NOMO-1 treated with DMSO at 0.1 percent for 48 hours (cell line): ENCODE data around the gene MPPED2.
"Not testable (repeated sequence)": the region's sequence is repeated elsewhere in the genome, so short reads cannot be mapped to it uniquely, and the experiment has no call there.

Source experiments
- DNase-seq: peaks from one replicate; lab custom pipeline; 2025; ENCODE audit not compliant: unreplicated experiment; lab: John Stamatoyannopoulos, UW

MPPED2 gene

DNA sequence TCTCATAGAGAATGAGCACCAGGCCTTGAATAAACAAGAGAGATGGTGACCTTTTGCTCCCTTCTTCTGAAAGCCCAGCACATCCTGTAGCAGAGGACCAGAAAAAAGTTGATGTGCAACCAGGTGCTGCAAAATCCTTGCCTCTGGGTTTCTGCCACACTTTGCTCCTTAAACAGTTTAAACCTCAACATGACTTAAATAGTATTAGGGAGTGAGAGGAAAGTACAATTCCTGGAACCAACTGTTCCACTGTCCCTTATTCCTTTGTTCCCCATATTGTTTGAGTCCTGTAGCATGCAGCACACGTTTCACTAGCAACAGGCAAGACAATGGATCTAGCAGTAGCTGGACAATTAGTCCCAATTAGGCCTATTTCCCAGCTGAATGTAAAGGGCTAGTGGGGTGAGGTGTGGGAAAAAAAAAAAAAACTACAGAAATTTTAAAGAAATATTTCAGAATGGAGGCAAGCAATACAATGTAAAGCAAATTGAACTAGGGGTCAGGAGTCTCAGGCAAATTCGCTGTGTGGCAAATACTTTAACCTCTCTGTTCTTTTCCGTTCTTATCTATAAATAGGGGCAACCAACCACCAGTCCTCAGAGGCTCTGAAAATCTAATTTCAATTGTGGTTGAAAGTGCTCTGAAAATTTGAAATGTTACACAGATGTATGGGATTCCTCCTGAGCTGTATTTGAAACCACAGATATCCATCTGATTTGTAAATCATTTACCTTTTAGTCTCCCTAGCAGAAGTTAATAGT lies 6.6 kb downstream of the MPPED2 start:
- DNase-seq, result no peak

DNA sequence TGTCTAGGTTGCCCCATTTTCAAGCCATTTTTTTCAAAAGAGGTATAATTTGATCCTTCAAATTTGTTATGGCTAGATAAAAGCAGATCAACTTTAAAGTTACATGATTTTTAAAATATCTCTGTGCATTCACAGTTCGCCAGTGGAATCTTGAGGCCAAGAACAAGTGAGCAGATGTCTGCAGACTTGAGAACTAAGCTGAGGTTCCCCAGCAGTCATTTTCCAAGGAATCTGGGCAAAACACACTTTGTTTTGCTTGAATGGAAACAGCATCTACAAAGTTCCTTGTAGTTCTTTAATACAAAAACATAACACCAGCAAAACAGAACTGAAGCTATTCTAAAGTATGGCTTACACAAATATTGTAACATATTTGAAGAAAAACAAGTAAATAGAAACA lies 7.7 kb downstream of the MPPED2 start:
- no peak for DNase-seq

DNA sequence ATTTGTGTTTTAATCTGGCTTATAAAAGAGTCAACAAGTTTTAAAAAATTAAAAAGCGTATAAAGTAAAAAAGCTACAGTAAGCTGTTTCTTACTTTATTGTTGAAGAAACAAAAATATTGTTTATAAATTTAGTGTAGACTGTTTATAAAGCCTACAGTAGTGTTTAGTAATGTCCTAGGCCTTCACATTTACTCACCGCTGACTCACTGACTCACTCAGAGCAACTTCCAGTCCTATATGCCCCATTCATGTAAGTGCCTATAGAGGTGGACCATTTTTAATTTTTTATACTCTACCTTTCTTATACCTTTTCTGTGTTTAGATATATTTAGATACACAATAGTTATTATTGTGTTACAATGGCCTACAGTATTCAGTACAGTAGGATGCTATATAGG lies 12.2 kb downstream of the MPPED2 start:
- DNase-seq, result no peak

DNA sequence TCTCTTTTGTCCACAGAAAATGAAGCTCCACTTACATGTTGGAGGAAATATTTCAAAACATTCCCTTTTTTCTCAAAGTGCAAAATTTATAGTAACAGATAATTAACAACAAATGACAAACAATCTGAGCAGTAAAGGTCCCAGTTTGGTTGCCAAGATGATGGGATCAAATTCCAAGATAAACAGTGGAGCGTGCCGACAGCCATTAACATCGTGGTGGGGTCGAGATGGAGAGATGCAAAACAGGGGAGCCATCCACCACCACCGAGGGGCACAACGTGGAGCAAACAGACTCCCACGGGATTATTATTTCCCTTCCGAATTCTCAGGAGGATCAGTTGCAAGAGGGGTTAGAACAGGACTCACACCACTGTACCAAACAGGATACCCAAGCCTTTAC lies 17.2 kb downstream of the MPPED2 start:
- DNase-seq, result no peak

DNA sequence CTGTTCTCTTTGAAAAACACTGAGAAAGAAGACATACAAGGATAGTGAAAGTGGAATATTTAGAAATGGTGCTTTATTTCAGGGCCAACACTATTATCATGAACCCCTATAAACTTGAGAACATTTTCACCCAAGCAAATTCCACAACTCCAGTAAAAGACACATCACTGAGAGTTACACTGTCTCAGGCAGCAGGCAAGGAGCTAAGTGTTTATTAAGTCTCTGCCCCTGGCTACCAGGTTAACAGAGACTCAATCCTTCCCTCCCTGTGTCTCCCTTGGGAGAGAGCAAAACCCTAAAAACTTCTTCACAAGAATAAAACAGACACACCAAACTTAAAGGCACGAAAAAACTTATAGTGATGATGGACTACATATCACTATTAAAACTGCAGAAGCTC lies 18.5 kb downstream of the MPPED2 start:
- no peak for DNase-seq

DNA sequence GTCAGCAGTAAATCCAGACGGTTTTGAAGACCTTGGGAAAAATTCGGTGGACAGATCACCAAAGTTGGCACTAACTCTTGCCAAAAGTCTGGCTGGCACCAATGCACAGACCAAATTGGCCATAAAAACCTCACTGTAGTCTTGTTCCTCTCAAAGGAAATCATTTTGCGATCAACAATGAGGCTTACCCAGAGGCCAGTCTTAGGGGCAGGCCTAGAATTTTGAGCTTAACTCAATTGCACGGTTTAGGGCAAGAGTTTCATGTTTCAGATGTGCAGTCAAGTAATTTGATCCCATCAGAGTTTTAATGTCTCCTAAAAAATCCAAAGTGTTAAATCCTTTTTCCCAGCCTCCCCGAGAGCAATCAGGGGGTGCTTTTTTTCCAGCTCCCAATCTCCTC lies 19.0 kb downstream of the MPPED2 start:
- no peak for DNase-seq

DNA sequence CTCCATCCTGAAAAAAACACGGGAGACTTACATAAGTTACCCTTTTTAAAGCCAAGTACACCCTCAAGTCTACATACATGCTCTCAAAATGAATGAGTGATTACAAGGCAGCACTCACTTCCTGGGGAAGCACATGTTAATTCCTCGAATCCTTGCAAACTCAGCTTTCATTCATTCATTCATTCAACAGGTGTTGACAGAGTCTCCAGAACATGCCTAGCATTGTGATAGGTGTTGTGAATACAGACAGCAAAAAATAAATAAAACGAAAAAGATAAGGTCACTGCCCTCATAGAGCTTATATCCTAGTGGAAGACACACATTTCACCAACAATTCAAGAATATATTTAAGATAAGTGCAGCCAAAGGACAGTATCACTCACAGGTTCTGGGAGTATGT lies 19.7 kb downstream of the MPPED2 start:
- DNase-seq, result no peak

DNA sequence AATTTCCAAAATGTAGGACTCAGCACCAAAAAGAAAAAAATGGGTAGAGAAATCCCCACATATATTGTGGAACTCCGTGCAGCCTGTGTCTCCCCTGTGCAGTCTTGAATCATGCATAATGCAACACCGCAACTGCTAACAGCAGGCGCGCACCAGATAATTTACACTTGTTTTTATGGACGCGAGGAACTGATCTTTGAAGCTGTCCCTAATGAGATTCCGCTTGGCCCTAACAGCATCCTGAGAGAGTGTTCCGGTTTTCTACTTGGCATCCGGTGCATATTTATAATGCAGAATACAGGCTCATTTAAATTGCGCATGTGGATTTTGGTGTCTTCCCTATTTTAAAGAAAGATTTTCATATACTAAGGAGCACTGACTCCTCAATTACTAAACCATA lies 21.1 kb downstream of the MPPED2 start:
- no peak for DNase-seq

DNA sequence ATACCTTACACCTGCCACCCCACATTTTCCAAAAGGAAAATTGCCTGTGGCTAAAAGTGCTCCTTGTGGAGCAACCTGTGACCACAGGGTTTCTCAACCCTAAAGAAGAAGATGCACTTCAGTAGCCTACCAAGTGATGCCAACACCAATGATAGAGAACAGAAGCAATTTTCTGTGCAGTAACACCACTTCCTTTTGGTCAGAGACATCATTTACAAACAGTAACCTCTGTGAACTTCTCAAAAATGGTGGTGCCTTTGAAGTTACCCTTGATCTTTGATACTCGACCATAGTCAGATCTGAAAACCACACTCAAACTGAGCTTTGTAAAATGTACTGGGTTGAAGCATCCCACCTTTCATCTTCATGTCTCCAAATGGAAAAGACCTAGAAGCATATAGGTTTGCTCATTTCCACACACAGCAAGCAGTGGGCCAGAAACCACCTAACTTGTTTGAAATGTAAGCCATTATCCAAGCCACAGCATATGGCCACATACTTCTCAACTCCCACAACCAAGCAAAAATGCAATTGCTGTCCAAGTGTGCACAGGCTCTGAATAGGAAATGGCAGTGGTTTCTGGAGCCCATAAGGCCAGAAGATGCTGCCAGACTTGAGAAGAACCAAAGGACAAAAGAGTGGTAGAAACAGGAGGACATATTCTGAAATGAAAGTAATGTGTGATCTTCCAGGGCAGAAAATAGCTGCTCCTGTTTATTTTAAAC lies 24.3 kb downstream of the MPPED2 start:
- DNase-seq, result no peak

DNA sequence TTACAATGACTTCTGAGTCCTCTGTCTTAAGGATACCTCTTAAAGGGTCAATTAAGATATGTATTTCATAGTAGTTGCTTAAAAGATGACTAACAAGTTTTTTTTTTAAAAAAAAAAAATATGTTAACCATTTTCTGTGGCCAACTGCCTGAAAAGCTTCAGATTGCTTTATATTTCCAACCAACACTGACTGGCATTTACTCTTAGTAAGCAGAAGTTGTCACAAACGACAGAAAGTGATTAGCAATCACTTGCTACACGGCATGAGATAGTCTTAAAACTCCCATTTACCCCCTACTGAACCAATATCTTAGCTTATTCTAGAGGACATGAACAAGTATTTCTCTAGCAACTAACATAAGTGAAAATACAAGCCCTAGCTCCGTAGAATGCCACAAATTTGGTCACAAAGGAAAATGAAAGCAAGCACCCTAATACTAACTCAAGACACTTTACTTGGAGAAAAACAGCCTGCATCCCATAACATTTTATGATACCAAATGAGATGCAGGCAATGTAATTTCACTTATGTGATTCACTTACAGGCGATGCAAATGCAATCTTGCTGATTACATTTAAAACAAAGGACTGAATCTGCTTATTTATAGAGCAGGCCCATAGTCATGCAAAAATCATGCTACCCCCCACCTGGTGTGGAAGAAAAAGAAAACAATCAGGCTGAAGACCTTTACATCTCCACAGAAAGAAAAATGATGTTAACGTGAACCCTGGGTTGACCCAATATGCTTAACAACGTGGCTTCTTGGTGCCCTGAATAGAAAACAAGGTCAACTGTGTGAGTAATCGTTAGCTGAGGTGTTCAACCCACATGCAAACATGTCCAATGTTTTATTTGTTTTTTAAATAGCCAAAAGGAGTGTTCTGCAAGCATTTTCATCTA lies 25.7 kb downstream of the MPPED2 start:
- peak; percentile 4 for DNase-seq

DNA sequence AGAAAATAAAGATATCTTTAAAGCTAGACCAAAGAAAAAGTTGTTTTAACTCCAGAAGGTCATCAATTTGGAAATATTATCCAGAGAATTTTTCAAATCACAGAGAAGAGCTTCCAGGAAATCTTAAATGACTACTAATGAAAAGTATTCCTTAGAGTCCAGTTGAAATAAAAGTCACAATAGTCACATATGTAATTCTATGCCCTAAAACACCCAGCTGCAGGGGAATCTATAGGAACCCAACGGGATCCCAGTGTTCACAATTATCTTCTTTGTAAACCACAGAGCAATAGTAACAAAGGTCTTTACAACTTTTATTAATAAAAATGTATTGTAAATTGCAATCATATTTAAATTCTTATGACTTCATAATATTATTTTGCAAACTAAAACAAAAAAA lies 27.1 kb downstream of the MPPED2 start:
- no peak for DNase-seq

DNA sequence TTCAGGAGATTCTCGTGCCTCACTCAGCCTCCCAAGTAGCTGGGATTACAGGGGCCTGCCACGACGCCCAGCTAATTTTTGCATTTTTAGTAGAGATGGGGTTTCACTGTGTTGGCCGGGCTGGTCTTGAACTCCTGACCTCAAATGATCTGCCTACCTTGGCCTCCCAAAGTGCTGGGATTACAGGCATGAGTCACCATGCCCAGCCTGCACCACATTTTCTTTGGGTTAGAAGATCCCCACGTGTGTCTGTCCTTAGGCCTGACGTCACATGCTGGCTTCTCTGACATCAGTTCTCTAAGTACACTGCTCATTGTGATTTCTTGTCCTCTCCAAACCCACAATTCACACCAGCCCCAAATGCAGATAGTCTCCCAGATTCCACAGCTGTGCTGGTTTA lies 31.6 kb downstream of the MPPED2 start:
- not testable (repeated sequence) for DNase-seq

DNA sequence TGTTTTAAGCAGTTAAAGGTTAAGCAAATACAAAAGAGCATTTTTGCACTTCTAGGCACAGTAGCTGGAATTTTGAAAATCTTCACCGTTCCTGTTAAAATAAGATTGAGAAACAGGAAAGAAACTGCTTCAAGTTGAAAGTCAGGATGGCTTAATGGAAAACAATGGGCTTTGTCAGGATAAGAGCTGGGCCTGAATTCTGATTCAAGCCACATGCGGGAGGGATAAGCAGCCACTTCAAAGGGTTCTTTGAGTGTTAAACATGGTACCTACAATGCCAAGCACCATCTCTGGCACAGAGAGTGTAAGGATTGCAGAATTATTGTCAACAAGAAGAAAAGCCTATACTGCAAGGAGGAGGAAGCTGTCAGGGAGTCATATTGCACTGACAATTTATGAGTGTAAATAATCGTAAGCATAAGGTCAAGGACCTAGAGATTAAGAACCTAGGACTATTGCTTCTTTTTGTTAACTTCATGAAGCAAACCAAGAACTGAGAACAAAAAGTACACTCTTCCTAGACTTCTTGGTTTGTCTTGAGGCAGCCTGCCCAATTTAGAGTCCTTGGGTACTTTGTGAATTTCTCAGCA lies 32.5 kb downstream of the MPPED2 start:
- DNase-seq, result peak; percentile 1

DNA sequence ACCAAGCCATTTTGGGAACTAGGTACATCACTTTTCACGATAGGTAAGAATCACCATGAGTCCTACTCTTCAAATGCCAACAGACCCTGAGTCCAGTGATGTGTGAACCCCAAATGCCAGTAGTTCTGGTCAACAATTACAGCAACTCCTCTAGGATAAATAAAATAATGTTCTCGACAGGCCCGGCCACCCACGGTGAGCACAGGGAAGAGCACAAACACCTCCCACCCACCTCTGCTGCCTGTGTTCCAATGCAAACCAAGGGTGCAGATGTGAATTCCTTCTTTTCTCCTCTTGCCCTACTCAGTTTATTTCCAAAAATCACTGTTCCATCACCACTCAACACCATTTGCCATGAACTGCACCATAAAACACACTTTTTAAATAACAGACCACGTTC lies 33.3 kb downstream of the MPPED2 start:
- no peak for DNase-seq

DNA sequence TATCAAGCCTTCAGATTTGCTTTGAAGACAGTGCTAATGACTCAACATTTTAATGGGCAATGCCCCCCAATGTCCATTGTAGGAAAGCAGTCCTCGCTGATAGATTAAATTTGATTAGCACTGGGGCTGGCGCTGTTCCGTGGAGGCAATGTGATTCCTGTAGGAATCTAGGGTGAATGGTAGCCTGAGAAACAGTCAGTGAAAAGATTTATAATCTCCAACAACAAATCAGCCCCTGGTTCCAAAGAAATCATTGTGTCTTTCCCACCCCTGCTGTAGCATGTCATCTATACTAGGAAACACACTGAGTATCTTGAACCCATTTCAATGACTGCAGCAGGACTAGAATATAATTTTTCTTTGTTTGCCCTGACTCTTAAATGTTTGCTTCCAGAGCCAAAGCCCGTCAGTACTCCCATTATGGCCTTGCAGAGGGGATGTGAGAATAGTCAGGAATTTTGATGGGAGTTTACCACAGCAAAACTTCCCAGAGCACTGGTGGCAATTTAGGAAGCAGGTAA lies 36.1 kb downstream of the MPPED2 start:
- DNase-seq, result no peak

DNA sequence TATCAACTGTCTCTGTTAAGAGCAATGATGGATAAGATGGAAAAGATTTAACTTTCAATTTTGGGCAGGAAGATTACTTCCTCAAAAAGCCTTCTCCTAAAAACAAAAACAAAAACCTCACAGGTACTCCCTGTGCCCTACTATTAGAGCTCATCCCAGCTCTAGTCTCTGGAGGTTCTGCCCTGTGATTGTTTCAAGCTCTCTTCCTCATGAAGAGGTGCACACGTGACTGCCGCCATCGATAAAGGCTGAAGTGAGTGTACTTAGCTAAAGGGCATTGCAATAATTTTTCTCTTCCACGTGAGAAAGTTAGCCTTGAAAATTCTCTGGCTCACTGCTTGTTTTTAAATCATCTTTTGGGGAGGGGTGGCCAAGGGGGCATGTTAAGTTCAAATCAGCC lies 36.6 kb downstream of the MPPED2 start:
- DNase-seq, result no peak

DNA sequence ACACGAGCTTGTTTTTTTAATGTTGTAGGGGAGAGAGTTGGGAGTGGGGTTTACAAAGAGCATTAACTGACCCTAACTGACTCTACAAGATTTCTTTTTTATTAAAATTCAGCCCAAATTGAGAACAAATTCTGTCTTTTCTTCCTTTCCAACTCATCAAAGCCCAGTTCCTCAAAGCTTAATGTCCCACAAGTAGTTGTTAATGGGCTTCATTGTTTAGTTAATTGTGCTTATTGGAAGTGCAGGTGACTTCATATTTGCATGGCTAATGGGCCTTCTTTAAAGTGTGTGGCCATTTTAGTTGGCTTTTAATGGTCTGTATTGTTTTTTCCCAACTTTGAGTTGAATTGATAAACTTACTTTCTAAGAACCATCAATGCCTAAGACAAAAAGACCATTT lies 39.8 kb downstream of the MPPED2 start:
- DNase-seq, result no peak

DNA sequence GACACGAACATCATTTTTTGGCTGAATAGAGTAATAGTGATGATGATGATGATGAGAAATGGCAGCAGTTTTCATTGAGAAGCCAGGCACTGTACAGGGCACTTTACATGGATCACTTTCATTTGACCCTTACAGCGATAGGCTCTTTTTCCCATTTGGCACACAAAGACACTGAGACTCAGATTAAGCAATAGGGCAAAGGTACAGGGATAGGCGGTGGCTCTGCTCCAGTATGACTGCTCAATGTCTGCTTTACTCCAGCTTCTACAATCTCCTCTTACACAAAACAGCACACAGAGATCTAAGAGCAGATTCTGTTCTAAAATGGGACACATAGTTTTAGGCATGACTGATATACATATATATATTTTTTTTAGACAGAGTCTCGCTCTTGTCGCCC lies 40.6 kb downstream of the MPPED2 start:
- no peak for DNase-seq

DNA sequence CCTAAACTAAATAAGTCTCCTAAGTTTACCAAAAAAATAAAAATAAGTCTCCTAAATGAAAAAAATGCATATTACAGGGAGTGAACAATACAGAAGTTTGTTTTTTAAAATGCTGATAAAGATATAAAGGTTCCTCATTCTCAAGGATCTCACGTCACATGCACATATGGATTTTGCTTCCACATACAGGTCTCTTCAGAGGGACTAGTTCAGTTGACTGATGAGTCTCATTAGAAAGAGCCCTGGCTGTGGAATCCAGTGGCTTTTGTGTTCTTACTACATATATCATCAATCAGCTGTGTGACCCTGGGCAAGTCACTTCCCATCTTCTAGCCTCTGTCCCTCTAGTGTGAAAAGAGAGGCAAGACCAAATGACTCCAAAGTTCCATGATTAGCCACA lies 43.1 kb downstream of the MPPED2 start:
- DNase-seq, result no peak

DNA sequence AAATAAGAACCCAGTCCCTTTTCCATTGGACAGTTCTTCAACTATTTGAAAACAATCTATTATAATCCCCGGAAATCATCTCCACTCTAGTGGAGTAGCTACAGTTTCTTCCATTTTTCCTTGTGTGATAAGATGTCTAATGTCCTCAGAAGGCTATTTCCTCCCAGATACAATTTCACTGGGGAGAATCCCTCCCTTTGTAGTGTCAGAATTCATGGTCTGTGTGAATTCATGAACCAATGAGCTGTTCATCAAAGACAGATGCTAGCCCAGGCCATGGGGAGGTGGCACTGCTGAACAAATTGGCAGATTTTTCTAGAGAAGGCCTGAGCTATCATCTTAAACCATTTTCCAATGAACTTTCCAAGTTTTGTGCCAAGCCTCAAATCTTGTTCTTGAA lies 45.4 kb downstream of the MPPED2 start:
- no peak for DNase-seq

DNA sequence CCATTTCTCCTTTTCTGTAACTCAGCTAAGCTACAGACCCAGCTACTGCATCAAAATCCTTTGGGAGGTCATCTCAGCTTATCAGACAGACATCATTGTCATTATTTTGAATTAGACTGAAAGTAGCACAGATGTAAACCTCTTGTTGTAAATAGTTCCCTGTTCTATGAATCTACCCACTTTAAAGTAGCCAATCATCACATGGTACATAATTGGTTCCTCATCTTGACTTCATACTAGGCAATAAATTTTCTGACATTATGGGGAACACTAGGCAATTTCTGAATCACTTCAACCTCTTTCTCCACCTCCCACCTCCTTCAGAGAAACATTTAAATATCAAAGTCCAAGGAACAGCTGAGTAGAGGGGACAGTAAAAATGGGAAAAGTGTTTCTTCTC lies 47.9 kb downstream of the MPPED2 start:
- DNase-seq, result peak; percentile 56
